Nephron (organoid): ENCODE data around the gene PIKFYVE.
A peak's percentile ranks its signal among the peaks of the same experiment; 100 is the strongest.
"Not testable (repeated sequence)": the region's sequence is repeated elsewhere in the genome, so short reads cannot be mapped to it uniquely, and the experiment has no call there.

Source experiments
- H3K27ac Mint-ChIP-seq, 3 experiments: 2 replicates each; pipeline ENCODE4 v1.8.0; 2020; ENCODE audit warnings: mixed read lengths in 3 of 3, mild to moderate bottlenecking in 2 of 3, moderate library complexity in 1 of 3
- H3K27me3 Mint-ChIP-seq: 2 replicates; pipeline ENCODE4 v1.8.0; 2021; ENCODE audit warnings: low read depth, mild to moderate bottlenecking, moderate library complexity, mixed read lengths
- H3K36me3 Mint-ChIP-seq: 2 replicates; pipeline ENCODE4 v1.8.0; 2020; ENCODE audit warnings: low read depth, mixed read lengths
- H3K4me1 Mint-ChIP-seq: 2 replicates; pipeline ENCODE4 v1.8.0; 2020; ENCODE audit warnings: mixed read lengths
- H3K4me3 Mint-ChIP-seq, 3 experiments: 2 replicates each; pipeline ENCODE4 v1.8.0; 2020; ENCODE audit warnings: mild to moderate bottlenecking in 3 of 3, mixed read lengths in 3 of 3, moderate library complexity in 2 of 3
- H3K9me3 Mint-ChIP-seq: 2 replicates; pipeline ENCODE4 v1.8.0; 2020; ENCODE audit warnings: mixed read lengths
- TF ChIP-seq, protein P1 (sequence below), 3 experiments: fragments of 200-600 bp; sonication (generic); IDR thresholded peaks; one replicate each; pipeline ENCODE4 v1.5.0; 2021; ENCODE audit warnings: antibody characterized with exemption in 3 of 3; ENCODE audit not compliant: unreplicated experiment in 3 of 3

The PIKFYVE gene

DNA sequence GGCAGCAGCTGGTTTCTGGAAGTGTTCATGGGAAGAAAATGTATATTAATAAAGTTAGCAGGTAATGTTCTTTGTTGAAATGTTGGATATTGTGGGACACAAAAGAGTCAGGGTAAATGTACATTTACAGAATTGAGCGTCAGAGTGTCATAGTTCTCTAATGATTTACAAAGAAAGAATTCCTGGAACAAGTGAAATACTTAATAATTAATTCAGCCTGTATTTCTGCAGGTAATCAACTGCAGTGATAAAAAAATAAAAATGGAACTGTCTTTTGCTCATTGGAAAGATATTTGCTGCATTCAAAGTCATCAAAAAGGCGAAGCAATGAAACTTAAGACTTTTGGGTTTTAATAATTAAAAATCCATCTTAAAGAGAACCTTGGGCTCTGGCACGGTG, 113.1 kb downstream of the PIKFYVE start:
- no peaks in the 10 kb centered on the region for H3K4me1 Mint-ChIP-seq

DNA sequence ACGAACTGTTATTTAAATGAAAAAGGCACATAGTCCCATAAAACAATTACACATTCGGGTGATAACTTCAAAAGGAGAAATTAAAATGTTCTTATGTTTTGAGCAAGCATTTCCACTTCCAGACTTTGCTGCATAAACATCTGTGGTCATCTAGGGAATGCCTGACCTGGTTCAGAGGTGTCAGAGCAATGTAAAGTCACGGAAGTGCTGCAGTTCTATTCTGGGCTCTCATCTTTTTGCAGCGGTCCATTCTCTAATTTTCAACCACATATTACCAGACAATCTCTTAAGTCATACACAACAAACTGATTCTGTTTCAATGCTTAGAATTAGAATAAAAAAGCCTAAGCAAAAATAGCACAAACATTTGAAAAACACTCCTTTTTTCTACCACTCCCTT, 118.6 kb downstream of the PIKFYVE start:
- no peaks in the 10 kb centered on the region for H3K4me1 Mint-ChIP-seq
- H3K27ac Mint-ChIP-seq = no peak overlapping the region
- H3K9me3 Mint-ChIP-seq = no peaks in the 10 kb centered on the region
- no peak overlapping the region for H3K4me3 Mint-ChIP-seq
- H3K36me3 Mint-ChIP-seq = no peaks in the 10 kb centered on the region
- TF ChIP-seq, protein P1, sequence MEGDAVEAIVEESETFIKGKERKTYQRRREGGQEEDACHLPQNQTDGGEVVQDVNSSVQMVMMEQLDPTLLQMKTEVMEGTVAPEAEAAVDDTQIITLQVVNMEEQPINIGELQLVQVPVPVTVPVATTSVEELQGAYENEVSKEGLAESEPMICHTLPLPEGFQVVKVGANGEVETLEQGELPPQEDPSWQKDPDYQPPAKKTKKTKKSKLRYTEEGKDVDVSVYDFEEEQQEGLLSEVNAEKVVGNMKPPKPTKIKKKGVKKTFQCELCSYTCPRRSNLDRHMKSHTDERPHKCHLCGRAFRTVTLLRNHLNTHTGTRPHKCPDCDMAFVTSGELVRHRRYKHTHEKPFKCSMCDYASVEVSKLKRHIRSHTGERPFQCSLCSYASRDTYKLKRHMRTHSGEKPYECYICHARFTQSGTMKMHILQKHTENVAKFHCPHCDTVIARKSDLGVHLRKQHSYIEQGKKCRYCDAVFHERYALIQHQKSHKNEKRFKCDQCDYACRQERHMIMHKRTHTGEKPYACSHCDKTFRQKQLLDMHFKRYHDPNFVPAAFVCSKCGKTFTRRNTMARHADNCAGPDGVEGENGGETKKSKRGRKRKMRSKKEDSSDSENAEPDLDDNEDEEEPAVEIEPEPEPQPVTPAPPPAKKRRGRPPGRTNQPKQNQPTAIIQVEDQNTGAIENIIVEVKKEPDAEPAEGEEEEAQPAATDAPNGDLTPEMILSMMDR (IDR thresholded peaks at IDR 0.05; ENCODE audit: unreplicated experiment in 3 of 3) = no peak
- H3K27me3 Mint-ChIP-seq = no peaks in the 10 kb centered on the region

More for the DNA sequence above, 113.1 kb downstream of the PIKFYVE start:
- Mint-ChIP-seq H3K27me3 (no peaks in the 10 kb centered on the region), H3K4me3 (no peak overlapping the region), H3K27ac (peak overlapping the region; percentile 48 to 79 (median 69)), H3K36me3 (no peaks in the 10 kb centered on the region), H3K9me3 (no peaks in the 10 kb centered on the region)
- TF ChIP-seq, protein P1 (IDR thresholded peaks at IDR 0.05; ENCODE audit: unreplicated experiment in 3 of 3) = no peak

DNA sequence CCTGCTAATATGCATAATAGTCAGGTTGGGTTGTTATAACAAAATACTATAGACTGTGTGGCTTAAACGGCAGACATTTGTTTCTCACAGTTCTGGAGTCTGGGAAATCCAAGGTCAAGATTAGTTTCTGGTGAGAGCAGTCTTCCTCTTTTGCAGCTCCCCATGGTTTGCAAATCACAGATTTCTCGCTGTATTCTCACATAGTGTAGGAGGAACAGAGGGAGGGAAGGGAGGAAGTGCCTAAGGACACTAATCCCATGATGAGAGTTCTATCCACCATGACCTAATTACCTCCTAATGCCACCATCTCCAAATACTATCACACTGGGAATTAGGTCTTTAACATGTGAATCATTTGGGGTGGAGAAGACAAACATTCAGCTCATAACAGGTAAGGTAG, 120.5 kb downstream of the PIKFYVE start:
- Mint-ChIP-seq H3K36me3 (no peaks in the 10 kb centered on the region), H3K4me3 (no peak overlapping the region), H3K4me1 (no peaks in the 10 kb centered on the region), H3K9me3 (peaks cover 7% of the 10 kb centered on the region), H3K27ac (no peak overlapping the region), H3K27me3 (no peaks in the 10 kb centered on the region)
- TF ChIP-seq, protein P1 (IDR thresholded peaks at IDR 0.05; ENCODE audit: unreplicated experiment in 3 of 3) = no peak

DNA sequence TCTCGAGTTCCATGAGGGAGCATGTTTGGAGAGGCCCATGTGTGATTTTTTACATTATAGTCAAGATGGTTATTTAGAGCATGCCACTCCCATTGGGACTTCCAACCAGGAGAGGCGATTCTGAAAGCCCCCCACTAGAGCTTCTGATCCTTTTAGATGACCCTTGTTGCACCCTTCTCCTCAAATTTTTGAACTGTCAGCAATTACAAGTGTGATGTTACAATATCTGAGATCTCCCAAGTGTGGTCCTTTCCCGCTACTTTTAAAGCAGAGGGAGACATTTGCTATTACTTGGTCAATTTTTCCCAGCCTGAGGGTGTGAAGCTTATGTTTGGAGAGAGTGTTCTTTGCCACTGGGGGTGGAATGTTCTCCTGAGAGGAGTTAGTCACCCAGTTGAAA, 123.9 kb downstream of the PIKFYVE start:
- Mint-ChIP-seq H3K4me3 (no peak overlapping the region), H3K27me3 (no peaks in the 10 kb centered on the region), H3K36me3 (no peaks in the 10 kb centered on the region), H3K9me3 (peaks cover 27% of the 10 kb centered on the region), H3K27ac (no peak overlapping the region), H3K4me1 (no peaks in the 10 kb centered on the region)
- TF ChIP-seq, protein P1 (IDR thresholded peaks at IDR 0.05; ENCODE audit: unreplicated experiment in 3 of 3) = no peak

DNA sequence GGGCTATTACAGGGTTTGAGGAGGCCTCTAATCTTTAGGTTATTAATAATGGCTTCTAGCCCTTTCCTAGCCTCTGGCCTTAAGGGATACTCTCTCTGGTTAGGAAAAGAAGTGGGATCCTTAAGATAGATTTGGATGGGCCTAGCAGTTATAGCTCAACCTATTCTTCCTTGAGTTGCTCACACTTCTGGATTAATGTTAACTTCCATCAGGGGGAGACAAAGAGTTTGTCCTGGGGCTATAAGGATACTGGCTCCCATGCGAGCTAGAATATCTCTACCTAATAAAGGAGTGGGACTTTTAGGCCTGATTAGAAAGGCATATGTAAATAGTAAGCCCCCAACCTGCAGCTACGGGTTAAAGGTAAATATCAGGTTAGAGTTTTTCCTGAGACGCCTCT, 126.2 kb downstream of the PIKFYVE start:
- Mint-ChIP-seq H3K36me3 (peaks cover 3% of the 10 kb centered on the region), H3K4me1 (no peaks in the 10 kb centered on the region)
- TF ChIP-seq, protein P1 (IDR thresholded peaks at IDR 0.05; ENCODE audit: unreplicated experiment in 3 of 3) = no peak

DNA sequence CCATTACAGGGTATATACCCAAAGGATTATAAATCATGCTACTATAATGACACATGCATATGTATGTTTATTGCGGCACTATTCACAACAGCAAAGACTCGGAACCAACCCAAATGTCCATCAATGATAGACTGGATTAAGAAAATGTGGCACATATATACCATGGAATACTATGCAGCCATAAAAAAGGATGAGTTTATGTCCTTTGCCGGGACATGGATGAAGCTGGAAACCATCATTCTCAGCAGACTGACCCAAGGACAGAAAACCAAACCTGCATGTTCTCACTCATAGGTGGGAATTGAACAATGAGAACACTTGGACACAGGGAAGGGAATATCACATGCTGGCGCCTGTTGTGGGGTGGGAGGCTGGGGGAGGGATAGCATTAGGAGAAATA, 130.7 kb downstream of the PIKFYVE start:
- H3K4me1 Mint-ChIP-seq, H3K27ac Mint-ChIP-seq, H3K36me3 Mint-ChIP-seq, H3K4me3 Mint-ChIP-seq: not testable (repeated sequence)
- H3K27me3 Mint-ChIP-seq = peaks cover 15% of the 10 kb centered on the region
- H3K9me3 Mint-ChIP-seq = peaks cover 25% of the 10 kb centered on the region

More for the DNA sequence above, 126.2 kb downstream of the PIKFYVE start:
- no peak overlapping the region for H3K27ac Mint-ChIP-seq
- H3K9me3 Mint-ChIP-seq = peaks cover 35% of the 10 kb centered on the region
- no peaks in the 10 kb centered on the region for H3K27me3 Mint-ChIP-seq
- H3K4me3 Mint-ChIP-seq = no peak overlapping the region
